ENCODE measurements around the gene PDE8B. TPM values are rescaled to one million over a fixed set of nuclear protein-coding genes. Genes with fewer than 3 reads are reported as not detected.

The PDE8B gene
- total and polyA plus RNA-seq, 2 experiments from 2014 or later = 0.45 to 0.91 TPM

- H3K27me3 Mint-ChIP-seq (ENCODE audit: insufficient read depth, low read depth, poor library complexity) = no peaks in the 10 kb centered on the region
- ATAC-seq = peak; percentile 84
- no peak overlapping the region for H3K27ac Mint-ChIP-seq
- H3K27me3 ChIP-seq (ENCODE audit: insufficient read depth) = no peaks in the 10 kb centered on the region
- H3K4me3 ChIP-seq = no peak overlapping the region
- H3K4me2 ChIP-seq = no peak overlapping the region
- no peaks in the 10 kb centered on the region for H4K20me1 ChIP-seq (replicated peaks; ENCODE audit: insufficient read depth)
- no peaks in the 10 kb centered on the region for H3K36me3 Mint-ChIP-seq (ENCODE audit: low read depth)
- no peaks in the 10 kb centered on the region for H3K79me2 ChIP-seq (replicated peaks; ENCODE audit: insufficient read depth)
- no peaks in the 10 kb centered on the region for H3K9me2 ChIP-seq (ENCODE audit: insufficient read depth)
- TF ChIP-seq NANOG (IDR thresholded peaks at IDR 0.05; ENCODE audit: borderline replicate concordance) (no peak), ZNF462 (CRISPR knock-in tag; IDR thresholded peaks at IDR 0.05) (no peak), ZNF331 (CRISPR knock-in tag; IDR thresholded peaks at IDR 0.05; ENCODE audit: low read depth) (no peak), REST (IDR thresholded peaks at IDR 0.05; ENCODE audit: unreplicated experiment) (no peak), CREB1 (CRISPR knock-in tag; IDR thresholded peaks at IDR 0.05; ENCODE audit: low read depth) (no peak), CTCF (conservative IDR thresholded peaks at IDR 0.05; ENCODE audit: low read depth in 2 of 2) (no peak), ZNF114 (CRISPR knock-in tag; IDR thresholded peaks at IDR 0.05) (no peak), JUNB (IDR thresholded peaks at IDR 0.05; ENCODE audit: unreplicated experiment) (no peak), EZH2 (IDR thresholded peaks at IDR 0.05; ENCODE audit: low read depth, unreplicated experiment) (no peak), POLR2AphosphoS5 (IDR thresholded peaks at IDR 0.05; ENCODE audit: low read depth) (no peak), STAT1 (IDR thresholded peaks at IDR 0.05; ENCODE audit: unreplicated experiment) (no peak), ETS1 (IDR thresholded peaks at IDR 0.05) (no peak), EZH2phosphoT487 (IDR thresholded peaks at IDR 0.05; ENCODE audit: unreplicated experiment) (no peak)
- no peaks in the 10 kb centered on the region for H3K4me1 ChIP-seq (ENCODE audit: insufficient read depth)
- H3K9me3 Mint-ChIP-seq = no peaks in the 10 kb centered on the region
- no peak overlapping the region for H3K27ac ChIP-seq (ENCODE audit: low read depth)
- H3F3A ChIP-seq (replicated peaks; ENCODE audit: low read depth) = no peaks in the 10 kb centered on the region
- DNase-seq (ENCODE audit: low spot score) = peak; percentile 14
- H3K4me1 Mint-ChIP-seq = peaks cover 12% of the 10 kb centered on the region
- H3K36me3 ChIP-seq (ENCODE audit: insufficient read depth) = no peaks in the 10 kb centered on the region
- peak overlapping the region; percentile 59; the same call in 1 of the 2 replicates for H2AFZ ChIP-seq
- H3K4me3 Mint-ChIP-seq = no peak overlapping the region
Measured at GRCh38 chr5:77258652-77259051, 48.2 kb downstream of the PDE8B start.

Data from GM23338 (cell line).